ENCODE results near the gene CCDC179.
A peak's percentile ranks its signal among the peaks of the same experiment; 100 is the strongest.

The CCDC179 gene

GRCh38 chr11:22859756-22860155 is 518 bp downstream of the CCDC179 start:
- ChIA-PET POLR2A (no interaction called here), CTCF (interaction anchor here (1.6 to 2.8 kb wide), 2 partner anchors 11 to 16 kb away, joined by 4 to 13 read pairs; no protein-coding TSS in a partner anchor)
- H3K4me3 ChIP-seq (ENCODE audit: low read depth, low read length): no peak overlapping the region
- no peak for DNase-seq (ENCODE audit: low read depth, low spot score)
- no peak for TF ChIP-seq CTCF (IDR thresholded peaks at IDR 0.05; ENCODE audit: insufficient read depth, low read length, missing control alignments)

- DNase-seq (ENCODE audit: low read depth, low spot score): no peak
- POLR2A ChIA-PET: interaction anchor here (0.7 kb wide), 1 partner anchor 10 kb away, joined by 3 read pairs; no protein-coding TSS in a partner anchor
- CTCF ChIA-PET: no interaction called here
- H3K4me3 ChIP-seq (ENCODE audit: low read depth, low read length): no peak overlapping the region
- no peak for TF ChIP-seq CTCF (IDR thresholded peaks at IDR 0.05; ENCODE audit: insufficient read depth, low read length, missing control alignments)
These were observed 8.8 kb downstream of the CCDC179 start for GRCh38 chr11:22851477-22851876.

- no peak overlapping the region for H3K4me3 ChIP-seq (ENCODE audit: low read depth, low read length)
- ChIA-PET POLR2A (no interaction called here), CTCF (interaction anchor here (0.8 kb wide), 1 partner anchor 29 kb away, joined by 3 read pairs; no protein-coding TSS in a partner anchor)
- no peak for DNase-seq (ENCODE audit: low read depth, low spot score)
- no peak for TF ChIP-seq CTCF (IDR thresholded peaks at IDR 0.05; ENCODE audit: insufficient read depth, low read length, missing control alignments)
These were observed 13.5 kb downstream of the CCDC179 start for GRCh38 chr11:22846726-22847125.

GRCh38 chr11:22832315-22833015 is 27.8 kb downstream of the CCDC179 start:
- POLR2A ChIA-PET: no interaction called here
- CTCF ChIA-PET: no interaction called here
- H3K4me3 ChIP-seq (ENCODE audit: low read depth, low read length): no peak overlapping the region
- TF ChIP-seq CTCF (IDR thresholded peaks at IDR 0.05; ENCODE audit: insufficient read depth, low read length, missing control alignments): no peak
- no peak for DNase-seq (ENCODE audit: low read depth, low spot score)

GRCh38 chr11:22830082-22830414 is 30.2 kb downstream of the CCDC179 start:
- no peak for TF ChIP-seq CTCF (IDR thresholded peaks at IDR 0.05; ENCODE audit: insufficient read depth, low read length, missing control alignments)
- ChIA-PET CTCF (interaction anchor here (0.8 to 1.9 kb wide), 3 partner anchors 9 to 67 kb away, joined by 3 to 6 read pairs (median 3); no protein-coding TSS in a partner anchor), POLR2A (interaction anchor here (1.1 kb wide), 1 partner anchor 37 kb away, joined by 4 read pairs; no protein-coding TSS in a partner anchor)
- DNase-seq (ENCODE audit: low read depth, low spot score): no peak
- H3K4me3 ChIP-seq (ENCODE audit: low read depth, low read length): peak overlapping the region; percentile 82

GRCh38 chr11:22829231-22830081 is 30.8 kb downstream of the CCDC179 start, which contains the start of gene SVIP:
Gene SVIP (minus strand): TSS chr11:22829801. CDS start chr11:22829748, 53 bp downstream.
- peak within 1 kb of the TSS; percentile 82 for H3K4me3 ChIP-seq (ENCODE audit: low read depth, low read length)
- POLR2A ChIA-PET: interaction anchor here (0.7 to 1.1 kb wide), 2 partner anchors 31 to 37 kb away, joined by 3 to 4 read pairs; partner anchors contain the start of gene CCDC179
- CTCF ChIA-PET: interaction anchor here (1.0 to 1.9 kb wide), 6 partner anchors 8 to 46 kb away, joined by 3 to 7 read pairs (median 5); no protein-coding TSS in a partner anchor
- peak; percentile 26 for DNase-seq (ENCODE audit: low read depth, low spot score)
- peak; percentile 88 for TF ChIP-seq CTCF (IDR thresholded peaks at IDR 0.05; ENCODE audit: insufficient read depth, low read length, missing control alignments)

Data from AG04449 (cell line).